ENCODE data around the gene ANKMY2.
"Not testable (repeated sequence)": the region's sequence is repeated elsewhere in the genome, so short reads cannot be mapped to it uniquely, and the experiment has no call there.

DNA sequence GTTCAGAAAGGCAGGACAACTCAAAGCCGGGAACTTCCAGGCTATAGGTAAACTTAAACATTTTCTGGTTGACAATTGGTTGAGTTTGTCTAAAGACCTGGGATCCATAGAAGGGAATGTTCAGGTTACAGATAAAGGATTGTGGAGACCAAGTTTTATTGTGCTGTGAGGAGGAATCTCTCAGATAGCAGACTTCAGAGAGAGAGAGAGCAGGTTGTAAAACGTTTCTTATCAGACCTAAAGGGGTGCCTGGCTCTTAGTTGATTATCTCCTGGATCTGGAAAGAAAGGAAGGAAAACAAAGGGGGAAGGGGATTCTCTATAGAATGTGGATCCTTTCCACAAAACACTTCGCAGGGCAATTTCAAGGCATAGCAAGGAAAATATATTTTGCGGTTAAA lies 50.0 kb downstream of the ANKMY2 start:
- not testable (repeated sequence) for TF ChIP-seq POLR2A (IDR thresholded peaks at IDR 0.05)
- TF ChIP-seq, protein P1, sequence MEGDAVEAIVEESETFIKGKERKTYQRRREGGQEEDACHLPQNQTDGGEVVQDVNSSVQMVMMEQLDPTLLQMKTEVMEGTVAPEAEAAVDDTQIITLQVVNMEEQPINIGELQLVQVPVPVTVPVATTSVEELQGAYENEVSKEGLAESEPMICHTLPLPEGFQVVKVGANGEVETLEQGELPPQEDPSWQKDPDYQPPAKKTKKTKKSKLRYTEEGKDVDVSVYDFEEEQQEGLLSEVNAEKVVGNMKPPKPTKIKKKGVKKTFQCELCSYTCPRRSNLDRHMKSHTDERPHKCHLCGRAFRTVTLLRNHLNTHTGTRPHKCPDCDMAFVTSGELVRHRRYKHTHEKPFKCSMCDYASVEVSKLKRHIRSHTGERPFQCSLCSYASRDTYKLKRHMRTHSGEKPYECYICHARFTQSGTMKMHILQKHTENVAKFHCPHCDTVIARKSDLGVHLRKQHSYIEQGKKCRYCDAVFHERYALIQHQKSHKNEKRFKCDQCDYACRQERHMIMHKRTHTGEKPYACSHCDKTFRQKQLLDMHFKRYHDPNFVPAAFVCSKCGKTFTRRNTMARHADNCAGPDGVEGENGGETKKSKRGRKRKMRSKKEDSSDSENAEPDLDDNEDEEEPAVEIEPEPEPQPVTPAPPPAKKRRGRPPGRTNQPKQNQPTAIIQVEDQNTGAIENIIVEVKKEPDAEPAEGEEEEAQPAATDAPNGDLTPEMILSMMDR (IDR thresholded peaks at IDR 0.05 in 4 of 5, conservative IDR thresholded peaks at IDR 0.05 in 1 of 5), result not testable (repeated sequence)
